ENCODE data around the gene MYO3B.

DNA sequence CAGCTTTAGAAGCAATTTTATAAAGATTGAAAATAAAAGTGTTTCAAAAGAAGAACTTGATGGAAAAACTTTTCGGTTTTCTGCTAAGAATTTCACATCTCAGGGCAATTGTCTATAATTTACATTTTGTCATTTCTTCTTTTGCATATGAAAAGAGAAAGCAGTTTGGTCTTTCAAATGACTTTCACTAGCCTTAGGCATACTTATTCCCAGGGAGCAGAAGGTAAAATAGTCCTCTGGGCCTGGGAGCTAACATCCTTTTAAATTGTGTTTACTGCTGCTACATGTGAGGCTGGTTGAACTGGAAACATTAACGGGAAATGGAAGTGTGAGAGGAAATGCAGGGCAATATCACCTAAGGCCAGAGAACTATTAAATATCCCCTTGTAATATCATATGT, 37.1 kb downstream of the MYO3B start:
- TF ChIP-seq, protein P1, sequence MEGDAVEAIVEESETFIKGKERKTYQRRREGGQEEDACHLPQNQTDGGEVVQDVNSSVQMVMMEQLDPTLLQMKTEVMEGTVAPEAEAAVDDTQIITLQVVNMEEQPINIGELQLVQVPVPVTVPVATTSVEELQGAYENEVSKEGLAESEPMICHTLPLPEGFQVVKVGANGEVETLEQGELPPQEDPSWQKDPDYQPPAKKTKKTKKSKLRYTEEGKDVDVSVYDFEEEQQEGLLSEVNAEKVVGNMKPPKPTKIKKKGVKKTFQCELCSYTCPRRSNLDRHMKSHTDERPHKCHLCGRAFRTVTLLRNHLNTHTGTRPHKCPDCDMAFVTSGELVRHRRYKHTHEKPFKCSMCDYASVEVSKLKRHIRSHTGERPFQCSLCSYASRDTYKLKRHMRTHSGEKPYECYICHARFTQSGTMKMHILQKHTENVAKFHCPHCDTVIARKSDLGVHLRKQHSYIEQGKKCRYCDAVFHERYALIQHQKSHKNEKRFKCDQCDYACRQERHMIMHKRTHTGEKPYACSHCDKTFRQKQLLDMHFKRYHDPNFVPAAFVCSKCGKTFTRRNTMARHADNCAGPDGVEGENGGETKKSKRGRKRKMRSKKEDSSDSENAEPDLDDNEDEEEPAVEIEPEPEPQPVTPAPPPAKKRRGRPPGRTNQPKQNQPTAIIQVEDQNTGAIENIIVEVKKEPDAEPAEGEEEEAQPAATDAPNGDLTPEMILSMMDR (IDR thresholded peaks at IDR 0.05): no peak
- TF ChIP-seq POLR2A (IDR thresholded peaks at IDR 0.05): no peak
